Activated CD4-positive, alpha-beta T cell treated with anti-CD3 and anti-CD28 coated beads for 48 hours (primary cell): Measurements from ENCODE around the gene FRS2.

ENCODE experiments used
- DNase-seq: peaks from one replicate; pipeline ENCODE4 v3.0.0-alpha.2; 2020

The FRS2 gene

GRCh38 chr12:69502345-69503081 is 32.3 kb downstream of the FRS2 start:
- DNase-seq: no peak

DNA sequence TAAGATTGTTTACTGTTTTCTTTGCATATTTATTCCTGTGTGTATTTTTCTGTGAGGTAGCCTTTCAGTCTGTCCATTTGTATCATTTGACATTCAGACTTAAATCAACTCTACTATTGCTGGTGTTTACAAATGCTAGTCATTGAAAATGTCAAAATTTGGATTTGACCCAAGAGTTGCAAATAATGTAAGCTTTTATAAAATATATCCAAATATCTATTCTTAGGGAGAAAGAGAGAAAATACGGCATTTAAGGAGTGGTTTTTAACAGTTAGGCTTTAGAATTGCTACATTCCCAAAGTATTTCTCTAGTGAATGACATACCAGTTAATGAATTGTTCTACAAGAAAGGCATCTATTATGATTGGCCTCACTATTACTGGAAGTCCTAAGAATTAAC is 37.9 kb downstream of the FRS2 start:
- no peak for DNase-seq

- no peak for DNase-seq
Measured at GRCh38 chr12:69508621-69509020, 38.4 kb downstream of the FRS2 start.

DNA sequence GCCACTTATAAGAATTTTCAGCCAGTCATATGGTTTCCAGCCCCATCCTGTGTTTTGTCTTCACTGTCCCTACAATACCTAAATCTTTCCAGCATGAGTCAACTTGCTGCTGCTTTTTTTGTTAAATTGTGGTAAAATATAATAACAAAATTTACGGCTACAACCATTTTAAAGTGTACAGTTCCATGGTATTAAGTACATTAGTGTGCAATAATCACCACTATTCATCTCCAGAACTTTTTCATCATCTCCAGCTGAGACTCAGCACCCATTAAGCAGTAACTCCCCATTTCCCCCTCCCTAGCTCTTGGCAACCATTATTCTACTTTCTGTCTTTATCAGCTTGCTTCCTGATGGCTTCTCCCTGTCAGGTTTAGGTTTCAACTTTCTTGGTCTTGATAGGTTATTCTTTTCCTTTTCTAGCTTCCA is 39.1 kb downstream of the FRS2 start:
- no peak for DNase-seq

- DNase-seq: no peak
Measured at GRCh38 chr12:69509904-69510827, 40.0 kb downstream of the FRS2 start.

GRCh38 chr12:69511016-69511415 is 40.8 kb downstream of the FRS2 start:
- DNase-seq: no peak

GRCh38 chr12:69511469-69512267 is 41.5 kb downstream of the FRS2 start:
- DNase-seq: no peak

GRCh38 chr12:69512820-69513219 is 42.6 kb downstream of the FRS2 start:
- no peak for DNase-seq

DNA sequence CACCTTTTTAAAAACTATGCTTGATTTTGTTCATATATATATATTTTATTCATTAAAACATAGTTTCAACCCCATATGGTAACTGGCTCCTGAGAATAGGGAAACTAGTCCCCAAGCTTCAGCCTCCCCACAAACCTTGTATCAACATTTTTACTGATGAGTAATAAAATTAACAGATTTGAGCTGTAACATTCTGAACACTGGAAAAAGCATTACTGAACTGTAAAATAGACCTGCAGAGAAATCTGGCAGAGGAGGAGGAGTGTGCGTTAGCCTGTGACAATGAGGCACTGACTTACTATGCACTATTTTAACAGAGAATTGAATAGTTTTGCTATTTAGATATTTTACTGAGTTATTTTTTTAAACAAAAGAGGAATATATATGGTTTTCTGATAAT is 43.1 kb downstream of the FRS2 start:
- no peak for DNase-seq

DNA sequence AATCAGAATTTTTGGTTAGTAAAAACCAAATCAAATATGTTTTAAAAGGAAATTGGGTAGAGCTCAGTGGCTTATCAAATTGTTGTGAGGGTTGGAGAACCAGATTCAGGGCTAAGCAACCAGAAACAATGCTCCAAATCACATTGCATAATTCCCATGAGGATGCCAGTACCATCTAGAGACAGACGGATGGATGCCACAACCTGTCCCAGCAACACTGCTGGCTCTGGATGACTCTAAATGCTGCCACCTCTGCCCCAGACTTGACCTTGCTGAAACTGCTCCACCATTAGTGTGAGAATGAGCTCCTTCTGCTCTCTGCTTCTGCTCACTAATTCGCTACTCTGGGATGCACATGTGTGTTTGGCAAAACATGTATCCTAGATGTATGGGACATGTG is 43.9 kb downstream of the FRS2 start:
- DNase-seq: no peak

- DNase-seq: no peak
Measured at GRCh38 chr12:69514845-69515244, 44.7 kb downstream of the FRS2 start.

DNA sequence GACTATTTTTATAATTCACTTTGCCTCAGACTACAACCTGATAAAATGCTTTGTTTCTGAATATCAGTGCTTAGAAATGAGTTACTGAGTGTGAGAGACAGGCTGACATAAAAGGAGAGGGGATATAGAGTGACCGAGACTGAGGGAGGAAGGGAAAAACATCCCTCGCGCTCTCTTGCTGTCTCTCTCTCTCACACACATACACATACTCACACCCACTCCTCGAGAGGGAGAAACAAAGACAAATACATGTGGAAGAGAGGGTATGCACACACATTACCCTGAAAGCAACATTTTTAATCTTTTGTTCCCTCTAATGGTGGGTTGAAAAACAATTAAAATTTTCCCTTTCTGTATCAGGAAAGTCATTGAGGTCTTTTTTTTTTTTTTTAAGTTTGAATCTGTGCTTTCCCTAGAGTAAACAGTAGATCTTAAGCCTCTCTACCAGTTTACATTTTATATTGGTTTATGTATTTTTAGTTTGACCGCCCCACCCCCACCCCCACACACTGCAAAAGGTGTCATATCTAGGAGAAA is 45.3 kb downstream of the FRS2 start:
- DNase-seq: no peak

GRCh38 chr12:69516950-69517349 is 46.8 kb downstream of the FRS2 start:
- DNase-seq: no peak

DNA sequence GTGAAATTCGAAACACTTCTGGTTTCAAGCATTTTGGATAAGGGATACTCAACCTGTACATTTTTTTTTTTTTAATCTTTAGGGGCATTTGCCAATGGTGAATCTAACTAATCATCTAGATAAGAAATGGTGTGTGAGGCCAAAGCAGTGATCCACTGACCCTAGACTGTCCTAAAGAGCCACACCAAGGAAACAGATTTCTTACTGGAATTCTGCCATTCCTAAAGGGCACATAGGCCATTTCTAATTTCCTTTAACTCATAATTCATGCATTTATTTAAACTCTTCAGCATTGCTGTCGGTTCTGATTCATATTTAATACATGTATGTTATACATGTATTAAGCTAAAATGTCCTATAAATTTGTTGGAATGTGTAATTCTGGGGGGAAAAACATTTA is 47.2 kb downstream of the FRS2 start:
- no peak for DNase-seq

GRCh38 chr12:69519871-69520270 is 49.7 kb downstream of the FRS2 start:
- DNase-seq: no peak

GRCh38 chr12:69523433-69524330 is 53.5 kb downstream of the FRS2 start:
- DNase-seq: no peak

GRCh38 chr12:69524331-69524630 is 54.1 kb downstream of the FRS2 start:
- no peak for DNase-seq

DNA sequence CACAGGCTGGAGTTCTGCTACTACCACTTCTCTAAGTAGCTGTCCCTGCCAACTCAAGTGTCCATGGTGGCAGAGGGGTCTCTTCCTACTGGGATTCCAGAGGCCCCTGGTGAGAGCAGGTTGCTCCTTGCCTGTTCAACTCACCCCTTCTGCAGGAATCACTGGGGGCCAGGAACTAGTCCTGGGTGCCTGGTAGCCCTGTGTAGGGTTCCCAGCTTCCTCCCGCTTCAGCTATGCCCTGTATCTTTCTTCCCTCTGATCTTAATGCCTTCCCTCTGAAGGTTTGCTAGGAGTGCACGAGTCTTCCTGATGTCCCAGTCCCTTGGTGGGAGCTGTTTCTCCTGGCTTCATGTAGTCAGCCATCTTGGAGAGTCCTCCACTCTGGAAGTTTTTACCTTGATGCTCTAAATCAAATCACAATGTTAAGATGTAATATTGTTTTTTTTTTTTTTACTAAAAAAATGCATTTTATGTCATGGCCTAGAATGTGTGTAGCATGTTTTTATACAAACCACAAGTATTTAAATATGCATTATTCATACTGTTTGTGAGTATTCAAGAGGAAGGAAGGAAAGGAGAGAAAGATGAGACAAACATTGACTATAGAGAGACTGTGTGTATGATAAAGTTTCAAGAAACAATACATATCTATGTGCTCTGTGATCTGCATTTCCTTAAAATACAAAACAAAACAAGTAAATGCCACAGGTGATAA is 54.7 kb downstream of the FRS2 start:
- DNase-seq: no peak

DNA sequence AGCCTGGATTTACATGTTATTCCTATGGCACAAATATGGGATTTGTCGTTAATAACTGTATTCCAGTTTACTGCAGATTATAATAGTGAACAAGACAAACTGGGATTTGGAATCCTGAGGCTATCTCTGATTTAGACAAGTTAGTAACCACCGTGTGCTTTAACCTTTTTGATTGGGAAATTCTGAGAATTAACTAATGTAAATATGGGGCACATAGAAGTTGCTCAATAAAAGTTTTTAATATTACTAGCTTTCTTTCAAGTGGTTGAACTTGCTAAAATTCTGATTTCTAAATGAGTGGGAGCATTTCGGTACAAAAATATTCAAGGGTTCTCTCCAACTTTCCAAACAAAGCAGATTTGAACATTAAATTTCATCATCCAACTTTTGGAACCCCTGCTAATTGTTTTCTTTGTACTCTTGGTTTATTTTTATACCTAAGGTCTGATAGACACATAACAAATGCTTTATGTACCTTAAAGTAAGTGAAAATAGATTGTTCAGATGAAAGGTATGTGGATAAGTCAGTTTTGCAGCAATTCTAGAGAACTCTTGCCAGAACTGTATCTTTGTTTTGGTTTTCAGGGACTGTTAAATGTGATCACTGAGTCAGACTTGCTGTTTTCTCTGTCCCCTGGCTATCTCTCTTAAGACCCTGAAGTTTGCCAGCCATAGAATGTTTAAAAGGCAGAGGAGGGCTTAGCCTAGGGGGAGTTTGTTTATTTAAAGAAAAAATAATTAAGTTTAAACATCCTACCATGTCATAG is 57.5 kb downstream of the FRS2 start:
- DNase-seq: no peak

GRCh38 chr12:69529021-69529420 is 58.8 kb downstream of the FRS2 start:
- no peak for DNase-seq

DNA sequence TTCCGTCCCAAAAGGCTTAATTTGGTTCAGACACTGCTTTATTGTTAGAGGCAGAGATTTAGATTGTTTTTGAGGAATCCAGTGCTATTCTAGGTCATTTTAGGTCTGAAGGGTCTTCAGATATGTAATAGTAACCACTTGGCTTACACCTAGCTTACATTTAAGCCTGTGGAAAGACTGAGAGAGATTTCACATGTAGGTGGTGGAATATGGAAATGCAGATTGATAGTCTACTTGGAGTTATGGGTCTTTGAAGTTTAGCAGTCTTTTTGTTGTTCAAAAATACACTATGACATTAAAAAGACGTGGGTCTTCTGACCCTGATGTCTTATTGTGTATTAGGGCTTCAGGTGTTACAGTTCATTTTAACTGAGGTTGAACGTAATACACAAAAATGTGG is 63.7 kb downstream of the FRS2 start:
- no peak for DNase-seq
